ENCODE data around the gene EIF2B4. TPM values are rescaled to one million over a fixed set of nuclear protein-coding genes. Genes with fewer than 3 reads are reported as not detected.

Gene EIF2B4
- total RNA-seq, 1 experiment from 2014 or later, result 57.2 TPM

GRCh38 chr2:27351802-27352598 is 18.1 kb downstream of the EIF2B4 start:
- ATAC-seq (no peak), DNase-seq (ENCODE audit: low read depth, low spot score) (no peak)
- H3K9me3 ChIP-seq (ENCODE audit: control insufficient read depth, insufficient read depth, low read depth, low read length), result no peaks in the 10 kb centered on the region
- H3K27me3 ChIP-seq (ENCODE audit: control insufficient read depth, insufficient read depth, low read length), result no peaks in the 10 kb centered on the region
- peaks cover 19% of the 10 kb centered on the region for H3K4me1 ChIP-seq (ENCODE audit: control insufficient read depth, insufficient read depth, low read length)
- in situ Hi-C loops (cut with HindIII; ENCODE audit: low pct_unique_long_range_greater_than_20kb, low sequenced_read_pairs) (no loop called here), intact Hi-C loops (cut with micrococcal nuclease; ENCODE audit: unreplicated experiment) (no loop called here)
- POLR2A ChIA-PET, result no interaction called here
- no peak overlapping the region for H3K4me3 ChIP-seq (ENCODE audit: low read depth in 2 of 2, low read length in 2 of 2)
- BruUV-seq (replicated peaks), result TSS peak; percentile 13
- CTCF ChIA-PET, result interaction anchor here (0.5 to 0.6 kb wide), 2 partner anchors 8 to 49 kb away, joined by 4 to 5 read pairs; no protein-coding TSS in a partner anchor
- no peak overlapping the region for H3K27ac ChIP-seq (ENCODE audit: low read length)
- H3K36me3 ChIP-seq (ENCODE audit: control insufficient read depth, insufficient read depth, low read length), result no peaks in the 10 kb centered on the region; the same call in 1 of the 2 replicates
- TF ChIP-seq SIN3A (IDR thresholded peaks at IDR 0.05; ENCODE audit: borderline replicate concordance, insufficient read depth, low read depth, low read length) (no peak), POLR2AphosphoS5 (IDR thresholded peaks at IDR 0.05; ENCODE audit: low read depth, low read length) (no peak), TCF7L2 (IDR thresholded peaks at IDR 0.05; ENCODE audit: low read depth, low read length) (no peak), CTCF (IDR thresholded peaks at IDR 0.05) (no peak)
- TF ChIP-seq, protein P1, sequence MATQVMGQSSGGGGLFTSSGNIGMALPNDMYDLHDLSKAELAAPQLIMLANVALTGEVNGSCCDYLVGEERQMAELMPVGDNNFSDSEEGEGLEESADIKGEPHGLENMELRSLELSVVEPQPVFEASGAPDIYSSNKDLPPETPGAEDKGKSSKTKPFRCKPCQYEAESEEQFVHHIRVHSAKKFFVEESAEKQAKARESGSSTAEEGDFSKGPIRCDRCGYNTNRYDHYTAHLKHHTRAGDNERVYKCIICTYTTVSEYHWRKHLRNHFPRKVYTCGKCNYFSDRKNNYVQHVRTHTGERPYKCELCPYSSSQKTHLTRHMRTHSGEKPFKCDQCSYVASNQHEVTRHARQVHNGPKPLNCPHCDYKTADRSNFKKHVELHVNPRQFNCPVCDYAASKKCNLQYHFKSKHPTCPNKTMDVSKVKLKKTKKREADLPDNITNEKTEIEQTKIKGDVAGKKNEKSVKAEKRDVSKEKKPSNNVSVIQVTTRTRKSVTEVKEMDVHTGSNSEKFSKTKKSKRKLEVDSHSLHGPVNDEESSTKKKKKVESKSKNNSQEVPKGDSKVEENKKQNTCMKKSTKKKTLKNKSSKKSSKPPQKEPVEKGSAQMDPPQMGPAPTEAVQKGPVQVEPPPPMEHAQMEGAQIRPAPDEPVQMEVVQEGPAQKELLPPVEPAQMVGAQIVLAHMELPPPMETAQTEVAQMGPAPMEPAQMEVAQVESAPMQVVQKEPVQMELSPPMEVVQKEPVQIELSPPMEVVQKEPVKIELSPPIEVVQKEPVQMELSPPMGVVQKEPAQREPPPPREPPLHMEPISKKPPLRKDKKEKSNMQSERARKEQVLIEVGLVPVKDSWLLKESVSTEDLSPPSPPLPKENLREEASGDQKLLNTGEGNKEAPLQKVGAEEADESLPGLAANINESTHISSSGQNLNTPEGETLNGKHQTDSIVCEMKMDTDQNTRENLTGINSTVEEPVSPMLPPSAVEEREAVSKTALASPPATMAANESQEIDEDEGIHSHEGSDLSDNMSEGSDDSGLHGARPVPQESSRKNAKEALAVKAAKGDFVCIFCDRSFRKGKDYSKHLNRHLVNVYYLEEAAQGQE (IDR thresholded peaks at IDR 0.05; ENCODE audit: insufficient read depth in 1 of 2, low read depth in 2 of 2, low read length in 1 of 2), result no peak

DNA sequence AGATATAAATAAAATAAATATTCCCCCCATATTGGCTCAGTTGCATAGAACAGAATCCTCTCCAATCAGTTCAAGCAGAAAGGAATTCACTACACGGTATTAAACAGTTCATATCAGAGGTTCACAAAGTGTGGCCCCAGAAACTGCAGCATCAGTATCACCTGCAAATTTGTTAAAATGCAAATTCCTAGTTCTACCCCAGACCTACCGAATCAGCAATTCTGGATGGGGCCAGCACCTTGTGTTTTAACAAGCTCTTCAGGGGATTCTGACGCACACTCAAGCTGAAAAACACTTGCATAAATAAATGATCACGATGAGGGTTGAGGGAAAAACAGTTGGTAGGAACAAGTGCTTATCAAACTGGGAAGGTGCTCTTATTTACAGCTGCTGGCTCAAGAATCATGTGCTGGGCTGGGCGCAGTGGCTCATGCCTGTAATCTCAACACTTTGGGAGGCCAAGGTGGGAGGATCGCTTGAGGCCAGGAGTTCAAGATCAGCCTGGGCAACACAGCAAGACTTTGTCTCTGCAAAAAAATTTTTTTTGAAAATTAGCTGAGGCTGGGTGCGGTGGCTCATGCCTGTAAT is 19.9 kb downstream of the EIF2B4 start:
- ATAC-seq, result no peak
- CTCF ChIA-PET, result no interaction called here
- no peaks in the 10 kb centered on the region for H3K36me3 ChIP-seq (ENCODE audit: control insufficient read depth, insufficient read depth, low read length)
- no peaks in the 10 kb centered on the region for H3K27me3 ChIP-seq (ENCODE audit: control insufficient read depth, insufficient read depth, low read length)
- TF ChIP-seq, protein P1 (IDR thresholded peaks at IDR 0.05; ENCODE audit: insufficient read depth in 1 of 2, low read depth in 2 of 2, low read length in 1 of 2), result no peak
- no peak for TF ChIP-seq TCF7L2 (IDR thresholded peaks at IDR 0.05; ENCODE audit: low read depth, low read length)
- no peak for TF ChIP-seq SIN3A (IDR thresholded peaks at IDR 0.05; ENCODE audit: borderline replicate concordance, insufficient read depth, low read depth, low read length)
- no peak for TF ChIP-seq CTCF (IDR thresholded peaks at IDR 0.05)
- no peak for TF ChIP-seq POLR2AphosphoS5 (IDR thresholded peaks at IDR 0.05; ENCODE audit: low read depth, low read length)
- in situ Hi-C loops (cut with HindIII; ENCODE audit: low pct_unique_long_range_greater_than_20kb, low sequenced_read_pairs) (no loop called here), intact Hi-C loops (cut with micrococcal nuclease; ENCODE audit: unreplicated experiment) (no loop called here)
- DNase-seq (ENCODE audit: low read depth, low spot score), result no peak
- H3K9me3 ChIP-seq (ENCODE audit: control insufficient read depth, insufficient read depth, low read depth, low read length), result no peaks in the 10 kb centered on the region
- no peak overlapping the region for H3K4me3 ChIP-seq (ENCODE audit: low read depth in 2 of 2, low read length in 2 of 2)
- H3K4me1 ChIP-seq (ENCODE audit: control insufficient read depth, insufficient read depth, low read length), result peaks cover 19% of the 10 kb centered on the region
- BruUV-seq (replicated peaks), result no TSS peak
- no peak overlapping the region for H3K27ac ChIP-seq (ENCODE audit: low read length)
- POLR2A ChIA-PET, result no interaction called here
